NCI-H128 (cell line): ENCODE measurements around the gene PHGDH.

Experiments used
- DNase-seq: peaks from one replicate; lab custom pipeline; 2025; ENCODE audit not compliant: unreplicated experiment; lab: John Stamatoyannopoulos, UW

Gene PHGDH

DNA sequence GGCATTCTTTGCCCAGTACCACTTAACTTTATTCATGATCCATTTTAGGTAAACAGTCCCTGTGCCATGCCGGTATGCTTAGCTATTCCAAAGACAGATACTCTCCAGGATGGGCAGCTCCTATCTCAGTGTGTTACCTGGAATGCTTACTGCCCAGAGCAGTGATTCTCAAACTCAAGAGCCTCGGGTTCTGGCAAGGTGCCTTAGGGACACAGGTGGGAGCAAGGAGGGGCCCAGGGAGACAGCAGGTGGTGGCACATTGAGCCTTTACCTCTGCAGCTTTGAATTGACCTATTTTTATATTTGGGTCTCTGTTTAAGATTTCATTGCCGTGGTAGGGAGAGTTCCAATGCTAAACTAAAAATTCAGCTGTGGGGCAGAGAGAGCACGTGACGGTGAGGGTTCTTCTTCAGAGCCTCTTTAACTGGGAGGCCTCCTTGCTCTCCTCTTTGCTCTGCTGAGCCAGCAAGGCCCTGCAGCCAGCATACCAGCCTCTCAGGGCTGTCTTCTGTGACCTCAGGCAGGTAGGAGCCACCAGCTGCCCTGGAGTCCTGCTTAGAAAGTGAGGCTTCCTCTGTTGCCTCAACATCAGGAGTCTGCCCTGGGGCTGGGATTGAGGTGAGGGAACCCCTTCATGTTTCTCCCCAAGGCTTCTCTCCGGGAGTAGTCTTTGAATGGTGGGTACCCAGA lies 20.2 kb downstream of the PHGDH start:
- no peak for DNase-seq

DNA sequence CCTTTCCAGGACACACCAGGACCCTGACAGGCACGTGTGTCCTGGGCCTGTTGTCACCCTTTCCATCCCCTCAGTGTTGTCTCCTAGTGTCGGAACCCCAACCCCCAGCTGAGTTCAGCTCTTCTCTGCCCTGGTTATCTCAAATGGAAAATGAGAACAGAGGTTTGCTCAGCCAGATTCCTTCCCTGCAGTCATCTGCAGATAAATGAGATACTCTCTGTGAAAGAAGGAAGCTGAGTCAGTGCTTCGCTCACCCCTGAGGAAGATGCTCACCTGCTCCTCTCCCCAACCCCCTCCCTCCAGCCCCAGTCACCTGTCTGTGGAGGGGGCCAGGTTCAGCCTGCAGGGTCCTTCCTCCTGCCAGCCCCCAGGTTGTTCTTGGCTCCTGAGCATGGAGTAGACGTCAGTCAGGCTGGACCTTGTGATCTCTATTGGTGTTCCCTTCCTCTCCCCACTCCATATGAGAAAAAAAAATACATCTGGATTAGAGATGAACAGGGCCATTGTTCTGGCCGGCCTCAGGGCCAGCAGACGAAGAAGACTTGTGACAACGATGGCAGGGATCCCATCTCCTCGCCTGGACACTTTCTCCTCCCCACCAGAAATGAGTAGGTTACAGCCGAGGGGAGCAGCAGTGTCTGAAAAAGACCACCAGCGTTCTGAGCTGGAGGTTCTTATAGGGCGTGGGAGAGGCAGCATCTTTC lies 20.9 kb downstream of the PHGDH start:
- DNase-seq: no peak

DNA sequence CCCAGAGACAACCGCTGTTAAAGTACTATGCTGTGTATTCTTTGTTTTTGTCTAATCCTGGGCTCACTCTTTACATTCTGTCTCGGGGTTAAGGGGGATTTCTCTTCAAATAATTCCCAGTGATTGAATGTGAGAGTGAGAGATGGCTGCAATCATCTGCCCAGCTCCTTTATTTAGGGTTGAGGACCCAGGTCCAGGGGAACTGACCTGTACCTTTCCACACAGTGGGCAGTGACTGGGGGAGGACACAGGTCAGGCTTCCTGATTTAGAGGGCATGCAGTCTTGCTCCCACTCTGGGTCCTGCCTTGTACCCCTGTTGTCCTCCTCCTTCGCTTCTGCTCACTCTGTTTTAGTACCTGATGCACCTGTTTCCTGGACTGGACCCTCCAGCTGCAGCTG lies 22.0 kb downstream of the PHGDH start:
- no peak for DNase-seq

DNA sequence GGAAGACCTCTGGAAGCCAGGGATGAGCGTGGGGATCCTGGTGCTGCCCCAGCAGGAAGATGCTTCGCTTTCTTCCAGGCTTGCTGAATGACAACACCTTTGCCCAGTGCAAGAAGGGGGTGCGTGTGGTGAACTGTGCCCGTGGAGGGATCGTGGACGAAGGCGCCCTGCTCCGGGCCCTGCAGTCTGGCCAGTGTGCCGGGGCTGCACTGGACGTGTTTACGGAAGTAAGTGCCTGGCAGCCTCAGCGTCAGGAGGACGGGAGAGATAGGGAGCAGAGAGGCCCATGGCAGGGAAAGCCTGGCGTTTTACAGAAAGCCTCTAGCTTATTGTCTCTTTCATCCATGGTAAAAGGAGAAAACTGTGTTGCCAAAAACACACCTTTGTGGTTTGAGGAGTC lies 23.5 kb downstream of the PHGDH start:
- no peak for DNase-seq

DNA sequence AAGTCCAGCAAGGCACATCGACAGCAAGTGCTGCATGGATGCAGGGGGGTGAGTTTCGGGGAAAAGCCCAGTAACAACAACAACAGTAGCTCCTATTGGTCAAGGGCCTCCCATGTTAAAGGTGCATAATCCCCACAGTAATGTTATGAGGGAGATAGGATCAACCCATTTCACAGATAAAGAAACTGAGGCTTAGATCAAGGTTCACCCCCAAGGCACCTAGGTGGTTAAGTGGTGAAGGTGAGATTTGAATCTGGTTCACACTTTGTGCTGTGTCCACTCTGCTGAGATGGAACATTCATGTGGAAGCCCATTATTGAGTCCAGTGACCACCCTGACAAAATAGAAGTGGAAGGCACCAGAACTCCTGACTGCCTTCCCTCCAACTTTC lies 24.9 kb downstream of the PHGDH start:
- no peak for DNase-seq

DNA sequence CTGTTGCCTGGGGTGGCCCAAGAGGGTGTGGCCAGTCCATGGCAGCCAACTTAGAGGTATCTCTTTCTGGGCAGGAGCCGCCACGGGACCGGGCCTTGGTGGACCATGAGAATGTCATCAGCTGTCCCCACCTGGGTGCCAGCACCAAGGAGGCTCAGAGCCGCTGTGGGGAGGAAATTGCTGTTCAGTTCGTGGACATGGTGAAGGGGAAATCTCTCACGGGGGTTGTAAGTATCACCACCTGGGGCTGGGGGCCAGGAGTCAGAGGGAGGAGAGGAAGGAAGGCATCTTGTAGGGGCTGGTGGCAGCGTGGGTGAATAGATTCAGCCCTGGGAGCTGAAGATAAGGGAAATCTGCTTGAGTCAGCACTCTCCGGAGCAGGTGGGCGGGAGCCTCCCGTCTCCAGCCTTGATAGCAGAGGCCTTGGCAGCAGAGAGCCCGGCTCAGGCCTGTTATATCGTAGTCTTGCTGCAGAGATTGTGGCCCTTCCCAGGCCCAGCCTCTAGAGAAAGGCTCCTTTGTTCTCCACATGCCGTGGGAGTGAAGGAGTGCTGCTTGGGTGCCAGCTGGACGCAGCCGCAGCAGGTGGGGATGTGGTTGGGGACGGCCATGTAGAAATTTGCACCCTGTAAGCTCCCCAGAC lies 25.4 kb downstream of the PHGDH start:
- no peak for DNase-seq

DNA sequence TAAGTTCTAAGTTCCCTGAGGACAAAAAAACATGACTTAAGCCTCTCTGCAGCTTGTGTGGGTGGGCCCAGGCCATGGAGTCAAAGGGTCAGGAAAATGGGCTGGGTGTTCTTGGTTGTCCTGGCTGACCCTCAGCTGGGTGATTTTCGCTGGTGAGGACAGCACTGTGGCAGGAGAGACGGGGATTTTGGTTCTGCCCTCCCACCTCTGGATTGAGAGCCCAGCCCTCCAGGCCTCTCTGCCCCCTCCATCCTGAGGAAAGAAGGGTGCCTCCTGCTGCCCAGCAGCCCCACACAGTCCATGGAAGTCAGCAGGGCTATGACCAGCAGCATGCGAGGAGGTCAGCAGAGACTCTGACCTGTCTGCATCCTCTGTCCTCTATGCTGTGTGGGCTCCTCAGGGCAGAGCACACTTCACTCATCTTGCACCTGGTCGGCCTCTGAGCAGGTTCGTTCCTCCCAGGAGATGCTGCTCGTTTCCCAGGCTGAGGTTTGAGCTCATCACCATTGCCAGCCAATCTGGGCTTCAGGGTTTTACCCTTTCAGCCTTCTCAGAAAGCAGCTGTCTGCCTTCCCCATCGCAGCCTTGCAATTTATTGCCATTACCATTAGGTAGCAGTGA lies 26.5 kb downstream of the PHGDH start:
- no peak for DNase-seq

DNA sequence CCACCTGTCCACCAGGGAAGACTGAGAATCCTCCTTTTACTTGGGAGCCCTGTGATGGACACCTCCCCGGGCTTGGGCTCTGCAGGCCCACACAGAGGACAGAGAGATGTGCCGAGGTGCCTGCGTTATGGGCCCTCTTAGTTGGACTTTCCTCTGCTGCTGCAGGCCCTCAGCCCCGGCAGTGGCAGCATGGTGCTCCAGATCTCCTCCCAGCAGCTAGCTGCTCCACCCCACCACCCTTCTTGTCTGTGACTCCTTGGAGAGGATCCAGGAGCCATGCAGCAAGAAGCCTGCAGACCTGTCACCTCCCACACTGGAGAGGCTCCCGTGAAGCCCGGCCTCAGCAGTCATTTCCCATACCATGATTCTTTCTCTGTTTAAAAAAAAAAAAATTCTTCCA lies 27.4 kb downstream of the PHGDH start:
- DNase-seq: no peak

DNA sequence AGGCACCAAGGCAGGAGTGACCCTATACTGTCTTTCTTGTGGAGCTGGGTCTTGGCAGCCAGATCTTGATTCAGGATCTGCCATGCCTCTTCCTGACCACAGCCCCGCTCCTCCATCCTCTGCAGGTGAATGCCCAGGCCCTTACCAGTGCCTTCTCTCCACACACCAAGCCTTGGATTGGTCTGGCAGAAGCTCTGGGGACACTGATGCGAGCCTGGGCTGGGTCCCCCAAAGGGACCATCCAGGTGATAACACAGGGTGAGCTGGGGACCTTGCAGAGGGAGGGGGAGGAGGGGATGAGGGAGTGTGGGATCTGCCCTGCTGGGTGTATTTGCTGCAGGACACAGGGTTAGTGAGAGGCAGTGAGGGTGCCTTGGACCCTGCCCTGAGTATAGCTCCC lies 28.5 kb downstream of the PHGDH start:
- no peak for DNase-seq

DNA sequence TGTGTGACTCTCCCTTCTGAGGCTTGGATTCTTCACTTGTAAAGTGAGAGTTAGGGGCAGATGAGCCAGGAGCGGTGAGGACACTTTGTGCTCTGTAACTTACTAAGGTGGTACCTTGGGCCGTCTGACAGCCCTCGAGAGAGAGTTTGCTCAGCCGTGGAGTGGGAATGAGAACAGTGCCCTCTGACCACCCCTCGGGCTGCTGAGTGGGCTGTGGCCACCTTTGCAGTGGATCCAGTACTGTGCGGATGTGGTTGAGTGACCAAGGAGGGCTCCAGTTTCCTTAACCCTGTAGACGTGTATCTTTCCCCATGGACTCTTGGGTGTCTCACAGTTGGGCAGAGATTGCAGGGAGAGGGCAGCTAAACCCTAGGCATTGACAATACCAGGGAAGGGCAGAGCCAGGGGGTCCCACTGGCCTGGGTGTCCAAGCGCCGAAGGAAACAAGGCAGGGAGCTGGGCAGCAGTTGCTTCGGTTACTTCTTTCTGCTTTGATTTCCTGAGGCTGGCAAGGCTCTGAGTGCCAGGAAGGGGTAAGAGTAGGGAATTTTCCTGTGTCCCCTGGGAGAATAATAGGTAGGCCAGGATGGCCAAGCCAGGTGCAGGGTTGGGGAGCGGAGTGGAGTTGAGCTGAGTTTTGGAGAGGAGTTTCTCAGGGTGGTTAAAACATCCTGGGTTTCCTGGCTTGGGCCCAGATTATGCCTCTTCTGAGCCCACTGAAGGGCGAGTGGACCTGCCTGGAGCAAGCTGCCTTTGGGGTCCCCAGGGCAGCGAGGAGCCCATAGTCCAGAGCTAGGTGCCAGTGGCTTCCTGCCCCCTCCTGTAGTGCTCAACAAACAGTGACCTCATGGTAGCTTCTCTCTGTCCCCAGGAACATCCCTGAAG lies 29.4 kb downstream of the PHGDH start:
- no peak for DNase-seq

DNA sequence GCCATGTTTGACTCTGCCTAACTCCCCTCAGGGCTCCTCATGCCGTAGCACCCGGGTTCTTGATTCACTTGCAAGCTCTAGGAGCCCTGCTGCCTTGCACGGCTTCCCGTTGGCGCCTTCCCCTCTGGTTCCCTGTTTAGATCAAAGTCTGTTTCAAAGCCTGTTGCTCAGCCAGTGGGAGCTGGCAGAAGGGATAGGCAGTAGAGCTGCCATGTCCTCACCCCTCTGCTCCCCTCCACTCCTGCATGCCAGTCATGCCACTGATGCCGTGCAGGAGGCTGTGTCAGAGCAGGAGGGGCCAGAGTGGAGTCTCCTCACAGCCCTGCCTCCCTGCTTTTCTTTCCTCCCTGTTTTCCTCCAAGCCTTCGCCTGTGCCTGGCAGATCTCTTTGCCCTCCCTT lies 30.5 kb downstream of the PHGDH start:
- DNase-seq: no peak

DNA sequence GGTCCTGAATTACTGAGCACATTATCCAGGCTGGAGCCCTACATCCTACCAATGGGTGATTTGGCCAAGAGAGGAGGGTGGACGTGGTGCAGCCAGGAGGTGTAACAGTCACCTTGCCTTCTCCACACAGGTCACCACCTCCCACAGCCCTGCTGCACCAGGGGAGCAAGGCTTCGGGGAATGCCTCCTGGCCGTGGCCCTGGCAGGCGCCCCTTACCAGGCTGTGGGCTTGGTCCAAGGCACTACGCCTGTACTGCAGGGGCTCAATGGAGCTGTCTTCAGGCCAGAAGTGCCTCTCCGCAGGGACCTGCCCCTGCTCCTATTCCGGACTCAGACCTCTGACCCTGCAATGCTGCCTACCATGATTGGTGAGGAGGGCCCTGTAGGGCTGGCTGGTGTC lies 30.9 kb downstream of the PHGDH start:
- no peak for DNase-seq

DNA sequence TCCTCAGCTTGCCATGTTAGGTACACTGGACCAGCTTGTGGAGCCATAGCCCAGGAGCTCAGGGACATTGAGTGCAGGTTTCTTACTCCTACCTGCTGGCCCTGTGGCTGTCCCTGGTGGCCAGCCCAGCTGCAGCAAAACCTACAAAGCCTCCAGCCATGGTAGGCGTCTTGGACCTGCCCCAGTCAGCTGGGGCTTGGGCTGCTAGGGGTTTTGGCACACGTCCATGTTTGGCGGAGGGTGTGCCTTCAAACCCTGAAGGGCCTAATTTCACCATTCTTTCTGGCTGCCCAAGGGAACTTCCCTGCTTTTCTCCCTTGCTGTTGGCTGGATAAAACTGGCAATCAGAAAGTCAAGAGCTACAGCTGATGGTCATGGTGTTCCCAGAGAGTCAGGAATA lies 31.6 kb downstream of the PHGDH start:
- no peak for DNase-seq

DNA sequence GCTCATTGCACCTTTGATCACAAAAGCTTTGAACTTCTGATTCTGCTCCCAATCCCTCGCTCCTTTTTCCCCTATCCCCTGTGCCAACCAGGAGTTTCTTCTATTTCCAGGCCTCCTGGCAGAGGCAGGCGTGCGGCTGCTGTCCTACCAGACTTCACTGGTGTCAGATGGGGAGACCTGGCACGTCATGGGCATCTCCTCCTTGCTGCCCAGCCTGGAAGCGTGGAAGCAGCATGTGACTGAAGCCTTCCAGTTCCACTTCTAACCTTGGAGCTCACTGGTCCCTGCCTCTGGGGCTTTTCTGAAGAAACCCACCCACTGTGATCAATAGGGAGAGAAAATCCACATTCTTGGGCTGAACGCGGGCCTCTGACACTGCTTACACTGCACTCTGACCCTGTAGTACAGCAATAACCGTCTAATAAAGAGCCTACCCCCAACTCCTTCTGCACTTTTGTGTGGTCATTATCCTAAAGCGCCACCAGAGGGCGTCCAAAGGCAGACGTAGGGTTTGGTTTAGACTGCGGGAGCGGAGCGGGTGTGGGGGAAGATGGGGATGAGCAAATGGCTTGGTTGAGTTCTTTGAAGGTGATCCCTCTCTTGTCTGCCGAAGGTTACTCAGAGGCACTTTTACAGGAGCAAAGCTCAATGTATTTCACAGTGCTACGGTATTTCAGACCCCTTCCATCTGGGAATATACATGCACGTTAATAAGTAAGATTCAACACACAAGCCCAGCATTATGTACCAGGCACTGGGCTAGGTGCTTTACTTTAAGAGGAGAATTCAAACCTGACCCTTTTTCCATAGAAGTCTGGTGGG lies 32.3 kb downstream of the PHGDH start:
- peak; percentile 48 for DNase-seq

DNA sequence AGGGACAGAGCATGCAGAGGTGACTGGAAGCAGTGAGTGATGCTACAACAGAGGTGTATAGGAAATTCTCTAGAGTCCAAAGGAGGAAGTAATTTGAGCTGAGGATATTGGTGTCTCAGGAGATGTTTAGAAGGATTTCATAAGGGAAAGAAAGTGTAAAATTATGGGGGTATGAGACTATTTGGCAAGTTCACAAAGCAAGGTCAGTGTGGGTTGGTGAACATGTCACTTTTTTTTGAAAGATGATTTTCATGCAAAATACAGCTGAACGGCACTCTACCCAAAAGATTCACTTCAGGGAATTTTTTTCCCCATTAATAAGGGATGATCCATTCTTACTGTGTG lies 32.8 kb downstream of the PHGDH start:
- no peak for DNase-seq

DNA sequence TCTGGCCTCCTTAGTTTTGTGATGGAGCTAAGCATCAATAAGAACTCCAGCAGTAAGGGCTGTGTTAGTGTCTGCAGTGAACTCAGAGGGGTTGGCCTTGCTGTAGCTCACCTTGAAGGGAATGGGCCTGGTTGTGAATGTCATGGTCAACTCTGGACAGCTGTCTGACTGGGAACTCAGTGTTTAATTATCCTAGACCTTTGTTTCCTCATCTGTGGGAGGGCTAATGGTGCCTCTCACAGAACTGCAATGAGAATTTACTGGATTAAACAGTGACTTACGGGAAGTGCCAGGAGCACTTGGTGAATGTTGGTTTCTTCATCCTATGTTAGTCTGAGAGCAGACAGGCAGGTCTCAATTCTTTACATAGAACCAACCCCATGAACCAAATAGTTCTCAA lies 33.3 kb downstream of the PHGDH start:
- DNase-seq: no peak

DNA sequence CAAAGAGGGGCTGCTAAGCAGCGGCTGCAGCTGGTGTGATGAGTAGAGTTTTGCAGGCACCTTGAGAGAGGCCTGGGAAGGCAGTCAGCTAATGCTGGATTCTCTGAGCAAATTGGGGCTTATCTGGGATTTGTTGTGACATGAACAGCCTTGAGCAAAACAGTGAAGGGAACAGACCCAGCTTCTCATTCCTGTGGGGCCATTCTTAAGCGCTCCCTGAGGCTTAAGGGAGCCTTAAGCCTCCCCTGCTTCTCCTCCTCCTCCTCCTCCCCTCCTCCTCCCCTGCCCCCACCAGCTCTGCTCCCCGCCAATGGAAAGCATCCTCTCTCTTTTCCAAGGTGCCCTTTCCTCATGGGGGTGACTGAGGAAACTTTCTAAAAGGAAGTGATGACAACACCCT lies 35.7 kb downstream of the PHGDH start:
- no peak for DNase-seq

DNA sequence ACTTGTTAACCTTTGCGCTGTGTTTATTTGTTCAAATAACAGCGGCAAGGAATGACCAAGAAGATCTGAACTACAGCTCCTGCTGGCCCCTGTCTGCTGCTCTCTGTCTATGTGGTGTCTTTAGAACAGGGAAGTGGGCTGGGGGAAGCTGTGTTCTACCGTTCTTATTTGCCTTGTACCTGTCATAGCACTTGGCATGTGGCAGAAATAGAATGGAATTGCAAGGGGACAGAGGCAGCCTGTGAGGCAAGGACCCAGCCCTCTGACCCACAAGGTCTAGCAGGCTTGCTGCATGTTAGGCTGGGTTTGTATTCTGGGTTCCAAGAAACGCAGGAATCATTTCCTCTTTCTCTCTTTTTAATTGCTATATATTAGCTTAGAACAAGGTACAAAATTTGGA lies 36.3 kb downstream of the PHGDH start:
- no peak for DNase-seq

DNA sequence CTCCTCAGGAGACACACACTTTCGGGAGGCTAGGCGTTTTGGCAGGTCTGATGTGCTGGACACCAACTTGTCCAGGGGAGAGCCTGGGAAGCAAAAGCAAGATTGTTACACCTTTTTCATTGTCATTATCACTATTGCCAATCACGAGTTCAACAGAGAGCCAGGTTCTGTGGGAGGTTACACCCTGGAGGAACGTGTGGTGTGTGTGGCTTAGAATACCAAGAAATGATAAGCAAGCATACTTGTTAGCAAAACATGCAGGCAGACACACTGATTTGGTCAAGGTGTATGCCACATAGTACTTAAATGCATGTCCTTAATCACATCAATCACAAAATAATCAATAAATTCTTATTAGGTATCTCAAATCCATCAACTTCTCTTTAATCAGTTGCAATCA lies 40.9 kb downstream of the PHGDH start:
- no peak for DNase-seq

DNA sequence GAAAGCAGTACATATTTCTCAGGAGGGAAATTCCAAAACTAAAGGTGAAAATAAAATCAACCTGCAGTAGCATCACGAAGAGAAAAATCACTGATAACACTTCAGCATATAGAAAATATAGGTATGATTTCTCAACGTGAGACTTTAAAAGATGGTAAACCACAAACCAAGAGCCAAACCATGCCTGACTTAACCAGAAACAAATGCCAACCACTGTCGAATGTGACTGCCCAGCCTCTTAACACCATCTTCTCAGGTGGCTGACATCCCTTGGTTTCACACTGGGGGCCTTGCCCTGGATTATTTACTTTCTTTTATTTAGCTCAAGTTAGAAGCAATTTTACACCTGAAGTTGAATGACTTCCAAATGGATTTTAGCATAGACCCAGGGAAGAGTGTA lies 46.9 kb downstream of the PHGDH start:
- DNase-seq: no peak
